ENCODE measurements around the gene AMOTL1. TPM values are rescaled to one million over a fixed set of nuclear protein-coding genes. Genes with fewer than 3 reads are reported as not detected.

AMOTL1 gene
- total and polyA plus RNA-seq, 2 donors (not counting 3 experiments of a cell fraction or from before 2014, with no cell fraction given) = 12.5 to 37.8 TPM

DNA sequence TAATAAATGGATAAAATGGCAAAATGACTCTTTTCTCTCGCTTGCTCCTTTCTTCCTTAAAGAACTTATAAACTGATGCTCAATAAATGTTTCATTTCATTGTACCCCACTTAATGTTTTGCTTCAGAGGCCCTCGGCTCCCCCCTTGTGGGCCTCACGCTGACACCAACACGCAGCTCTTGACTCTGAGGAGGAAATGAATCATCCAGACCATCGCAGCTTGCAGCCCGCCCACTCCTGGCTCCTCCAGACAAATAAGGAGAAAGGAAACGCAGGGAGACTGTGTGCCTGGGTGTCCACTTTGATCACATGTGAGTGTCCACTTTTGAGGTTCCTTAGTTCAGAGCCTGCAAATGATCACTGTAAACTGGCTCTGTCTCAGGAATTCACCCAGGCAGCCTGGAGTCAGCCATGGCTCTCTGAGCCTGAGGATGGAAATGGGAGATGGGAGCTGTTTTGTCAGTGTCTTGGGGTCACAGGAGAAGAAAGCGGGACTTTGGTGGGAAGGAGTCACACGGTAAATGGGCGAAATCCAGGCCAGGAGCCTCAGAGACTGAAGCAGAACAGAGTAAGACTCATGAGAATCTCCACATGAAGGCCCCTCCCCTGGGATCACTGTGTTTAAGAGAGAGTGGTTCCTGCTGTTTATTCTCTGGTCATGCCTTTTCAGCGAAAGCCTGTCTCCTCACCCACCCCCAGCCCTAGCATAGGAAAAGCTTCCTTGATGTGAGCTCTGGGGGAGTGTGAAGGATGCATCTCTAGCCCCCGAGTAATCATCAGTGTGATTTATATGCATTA, 108.7 kb downstream of the AMOTL1 start:
- FAIRE-seq = peak; percentile 99
- ChIA-PET CTCF (interaction anchor here (0.6 to 2.0 kb wide), 11 partner anchors 15 to 1680 kb away, joined by 3 to 22 read pairs (median 3); no protein-coding TSS in a partner anchor), POLR2A (no interaction called here)

More for the DNA sequence above, 108.7 kb downstream of the AMOTL1 start:
- Histone ChIP-seq H3K36me3 (ENCODE audit: control insufficient read depth in 2 of 2, extremely low read depth in 1 of 2, insufficient read depth in 2 of 2, low read length in 2 of 2) (peaks cover 6 to 7% of the 10 kb centered on the region in 2 experiments), H3K79me2 (ENCODE audit: control insufficient read depth, insufficient read depth, low read length) (no peaks in the 10 kb centered on the region), H3K9ac (replicated peaks; ENCODE audit: extremely low read depth, insufficient read depth, low read length) (peak overlapping the region; percentile 42), H3K4me2 (ENCODE audit: insufficient read depth, low read length) (peak overlapping the region; percentile 14), H3K9me1 (replicated peaks; ENCODE audit: control insufficient read depth, extremely low read depth, insufficient read depth, low read length) (no peaks in the 10 kb centered on the region), H2AFZ (ENCODE audit: low read depth, low read length) (peak overlapping the region; percentile 1), H3K27me3 (ENCODE audit: control insufficient read depth in 2 of 2, insufficient read depth in 2 of 2, low read length in 2 of 2) (no peaks in the 10 kb centered on the region), H3K4me3 (replicated peaks in 1 of 3; ENCODE audit: insufficient read depth in 1 of 3, low read depth in 1 of 3, low read length in 3 of 3) (no peak overlapping the region), H3K9me3 (replicated peaks; ENCODE audit: control insufficient read depth, insufficient read depth, low read length) (no peaks in the 10 kb centered on the region), H4K20me1 (replicated peaks; ENCODE audit: control insufficient read depth, extremely low read depth, insufficient read depth, low read length) (no peaks in the 10 kb centered on the region), H3K27ac (ENCODE audit: insufficient read depth, low read depth, low read length) (peak overlapping the region; percentile 75), H3K4me1 (ENCODE audit: control insufficient read depth, extremely low read depth, insufficient read depth, low read length) (peaks cover 14% of the 10 kb centered on the region)
- TF ChIP-seq POLR2AphosphoS5 (IDR thresholded peaks at IDR 0.05; ENCODE audit: insufficient read depth, low read depth, low read length) = peak; percentile 36
- TF ChIP-seq JUN (IDR thresholded peaks at IDR 0.05; ENCODE audit: borderline replicate concordance, insufficient read depth, insufficient read length, low read depth) = peak; percentile 74
- TF ChIP-seq, protein P1, sequence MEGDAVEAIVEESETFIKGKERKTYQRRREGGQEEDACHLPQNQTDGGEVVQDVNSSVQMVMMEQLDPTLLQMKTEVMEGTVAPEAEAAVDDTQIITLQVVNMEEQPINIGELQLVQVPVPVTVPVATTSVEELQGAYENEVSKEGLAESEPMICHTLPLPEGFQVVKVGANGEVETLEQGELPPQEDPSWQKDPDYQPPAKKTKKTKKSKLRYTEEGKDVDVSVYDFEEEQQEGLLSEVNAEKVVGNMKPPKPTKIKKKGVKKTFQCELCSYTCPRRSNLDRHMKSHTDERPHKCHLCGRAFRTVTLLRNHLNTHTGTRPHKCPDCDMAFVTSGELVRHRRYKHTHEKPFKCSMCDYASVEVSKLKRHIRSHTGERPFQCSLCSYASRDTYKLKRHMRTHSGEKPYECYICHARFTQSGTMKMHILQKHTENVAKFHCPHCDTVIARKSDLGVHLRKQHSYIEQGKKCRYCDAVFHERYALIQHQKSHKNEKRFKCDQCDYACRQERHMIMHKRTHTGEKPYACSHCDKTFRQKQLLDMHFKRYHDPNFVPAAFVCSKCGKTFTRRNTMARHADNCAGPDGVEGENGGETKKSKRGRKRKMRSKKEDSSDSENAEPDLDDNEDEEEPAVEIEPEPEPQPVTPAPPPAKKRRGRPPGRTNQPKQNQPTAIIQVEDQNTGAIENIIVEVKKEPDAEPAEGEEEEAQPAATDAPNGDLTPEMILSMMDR (IDR thresholded peaks at IDR 0.05; ENCODE audit: extremely low read depth in 1 of 2, insufficient read depth in 1 of 2, low read depth in 1 of 2, low read length in 2 of 2) = peak; percentile 28 to 32
- TF ChIP-seq GATA2 (IDR thresholded peaks at IDR 0.05; ENCODE audit: insufficient read depth, insufficient read length, low read depth, low read length) = no peak
- no peak for TF ChIP-seq POLR2A (IDR thresholded peaks at IDR 0.05; ENCODE audit: low read depth, low read length)
- peak; percentile 30 for TF ChIP-seq MAX (IDR thresholded peaks at IDR 0.05; ENCODE audit: insufficient read depth, insufficient read length)
- TF ChIP-seq FOS (IDR thresholded peaks at IDR 0.05; ENCODE audit: borderline replicate concordance, insufficient read depth, low read length) = peak; percentile 93
- BruUV-seq (replicated peaks) = no TSS peak
- intact Hi-C loops (cut with micrococcal nuclease) = loop anchor here (1.0 to 2.0 kb wide), 8 partner anchors 20 to 254 kb away; partner anchors contain the start of genes AMOTL1, CWC15 and KDM4D
- dilution Hi-C loops (cut with MboI; ENCODE audit: extremely low pct_ligation_motif_present, low sequenced_read_pairs) = no loop called here
- peak; percentile 94 for DNase-seq (ENCODE audit: low read depth, low spot score)

Measured in endothelial cell of umbilical vein (primary cell).